K562 (cell line): ENCODE results near the gene SERF2. TPM values are rescaled to one million over a fixed set of nuclear protein-coding genes. Genes with fewer than 3 reads are reported as not detected.

Experiments
- BRF1 ChIP-seq: IDR thresholded peaks from 3 replicates; pipeline ENCODE4 v1.6.1; 2011; ENCODE audit warnings: borderline replicate concordance, mild to moderate bottlenecking; ENCODE audit not compliant: insufficient read length; ENCODE audit errors: extremely low read depth
- CBX5 ChIP-seq: IDR thresholded peaks from 2 replicates; pipeline ENCODE4 v1.6.1; 2014; ENCODE audit warnings: low read depth, borderline replicate concordance
- DIDO1 ChIP-seq: fragments of 450-650 bp; IDR thresholded peaks from 2 replicates; pipeline ENCODE4 v1.6.1; 2016; ENCODE audit warnings: low read depth, missing biosample characterization, missing genetic modification characterization
- EHMT2 ChIP-seq: fragments of 450-650 bp; IDR thresholded peaks from 2 replicates; pipeline ENCODE4 v1.6.1; 2018; ENCODE audit warnings: antibody characterized with exemption
- FOXJ3 ChIP-seq: sonication (generic); formaldehyde crosslinking; IDR thresholded peaks from 2 replicates; pipeline ENCODE4 v1.4.0; 2020; ENCODE audit warnings: mild to moderate bottlenecking, missing genetic modification reagents
- GABPB2 ChIP-seq: fragments of 250-450 bp; sonication (Bioruptor Pico); conservative IDR thresholded peaks from 2 replicates; pipeline ENCODE4 v1.5.1; 2021; ENCODE audit warnings: mild to moderate bottlenecking
- ILF3 ChIP-seq: fragments of 450-650 bp; IDR thresholded peaks from 2 replicates; pipeline ENCODE4 v1.6.1; 2018; ENCODE audit warnings: antibody characterized with exemption, mild to moderate bottlenecking, moderate library complexity, borderline replicate concordance
- KDM1A ChIP-seq, 2 experiments: fragments of 450-650 bp; IDR thresholded peaks; 2 replicates each; pipeline ENCODE4 v1.6.1; 2016; ENCODE audit warnings: mild to moderate bottlenecking in 2 of 2
- MAFF ChIP-seq: IDR thresholded peaks from 2 replicates; pipeline ENCODE4 v1.6.1; 2012; ENCODE audit warnings: low read length, improper control_type of control experiment
- MCM5 ChIP-seq: fragments of 450-650 bp; IDR thresholded peaks from 2 replicates; pipeline ENCODE4 v1.6.1; 2016; ENCODE audit warnings: low read depth
- MYC ChIP-seq, 2 experiments: fragments of 250-450 bp in 1 of 2; sonication (Bioruptor Pico) in 1 of 2; IDR thresholded peaks; 2 replicates each; pipeline versions ENCODE4 v1.5.1 to v1.6.1; 2012 to 2021; ENCODE audit warnings: low read depth in 2 of 2, borderline replicate concordance in 1 of 2, improper control_type of control experiment in 1 of 2, low read length in 1 of 2, mild to moderate bottlenecking in 1 of 2, moderate library complexity in 1 of 2
- NONO ChIP-seq, 2 experiments: fragments of 200-400 bp in 1 of 2; fragments of 450-650 bp in 1 of 2; formaldehyde crosslinking in 1 of 2; IDR thresholded peaks; 2 replicates each; pipeline ENCODE4 v1.6.1; 2017; ENCODE audit warnings: low read depth in 2 of 2, mild to moderate bottlenecking in 2 of 2, moderate library complexity in 2 of 2, low read length in 1 of 2
- POLR2A ChIP-seq: fragments of 450-650 bp; conservative IDR thresholded peaks from 2 replicates; pipeline ENCODE4 v1.6.1; 2016
- SRSF9 ChIP-seq: fragments of 200-400 bp; formaldehyde crosslinking; IDR thresholded peaks from 2 replicates; pipeline ENCODE4 v1.6.1; 2017; ENCODE audit warnings: low read depth, low read length, borderline replicate concordance
- U2AF2 ChIP-seq: fragments of 200-400 bp; formaldehyde crosslinking; optimal IDR thresholded peaks from 2 replicates; pipeline ENCODE3; 2017; ENCODE audit warnings: low read depth, mild to moderate bottlenecking, low read length
- ZNF696 ChIP-seq: fragments of 250-450 bp; sonication (Bioruptor Pico); conservative IDR thresholded peaks from 2 replicates; pipeline ENCODE4 v1.4.0; 2020; ENCODE audit warnings: mild to moderate bottlenecking, moderate library complexity
- ZNF75A ChIP-seq: fragments of 450-650 bp; formaldehyde crosslinking; IDR thresholded peaks from 2 replicates; pipeline ENCODE4 v1.4.0; 2020; ENCODE audit warnings: mild to moderate bottlenecking
- polyA plus RNA-seq, 8 experiments: library from polyadenylated mRNA; depleted of rRNA in 4 of 8; stranded (reverse) in 5 of 8; unstranded in 3 of 8; fragments of >200 nt; fragmentation: Nextera tagmentation in 2 of 8; fragmentation: Illumina TruSeq in 1 of 8; extraction: Ambion mirVana in 2 of 8; extraction: Trizol in 1 of 8; gene quantifications; 2 replicates each; pipeline versions ENCODE4 v1.2.1 to v1.2.3, GENCODE V29; 2011 to 2014; ENCODE audit warnings: inconsistent platforms in 1 of 8, missing spikeins in 1 of 8
- total RNA-seq, 7 experiments: library from RNA; depleted of rRNA in 6 of 7; stranded (reverse); fragments of >200 nt in 6 of 7; fragmentation: Illumina TruSeq in 2 of 7; extraction: Trizol in 2 of 7; gene quantifications; 2 replicates each; pipeline versions ENCODE4 v1.2.1 to v1.2.3, GENCODE V29; 2011 to 2021; ENCODE audit warnings: low replicate concordance in 1 of 7
- TF ChIP-seq, protein P1 (sequence below): fragments of 450-650 bp; formaldehyde crosslinking; conservative IDR thresholded peaks from 2 replicates; pipeline ENCODE4 v1.4.0; 2022; ENCODE audit warnings: mild to moderate bottlenecking, missing genetic modification characterization
- TF ChIP-seq, protein P2 (sequence below): fragments of 450-650 bp; IDR thresholded peaks from 2 replicates; pipeline ENCODE4 v1.6.1; 2016; ENCODE audit warnings: antibody characterized with exemption
- TF ChIP-seq, protein P3 (sequence below): fragments of 450-650 bp; formaldehyde crosslinking; IDR thresholded peaks from 2 replicates; pipeline ENCODE4 v1.4.0; 2020; ENCODE audit warnings: mild to moderate bottlenecking, moderate library complexity
- TF ChIP-seq, protein P4 (sequence below): sonication (generic); formaldehyde crosslinking; IDR thresholded peaks from 2 replicates; pipeline ENCODE4 v1.8.0; 2022; ENCODE audit warnings: mild to moderate bottlenecking, missing genetic modification reagents
- TF ChIP-seq, protein P5 (sequence below): sonication (generic); formaldehyde crosslinking; IDR thresholded peaks from 2 replicates; pipeline ENCODE4 v1.8.0; 2022; ENCODE audit warnings: missing genetic modification reagents, mild to moderate bottlenecking, moderate library complexity, borderline replicate concordance

The SERF2 gene
- total and polyA plus RNA-seq, 9 of the 15 experiments (the other 6 are each of a cell fraction or from before 2014, with no cell fraction given), result 497 to 3,360 (median 867) TPM

DNA sequence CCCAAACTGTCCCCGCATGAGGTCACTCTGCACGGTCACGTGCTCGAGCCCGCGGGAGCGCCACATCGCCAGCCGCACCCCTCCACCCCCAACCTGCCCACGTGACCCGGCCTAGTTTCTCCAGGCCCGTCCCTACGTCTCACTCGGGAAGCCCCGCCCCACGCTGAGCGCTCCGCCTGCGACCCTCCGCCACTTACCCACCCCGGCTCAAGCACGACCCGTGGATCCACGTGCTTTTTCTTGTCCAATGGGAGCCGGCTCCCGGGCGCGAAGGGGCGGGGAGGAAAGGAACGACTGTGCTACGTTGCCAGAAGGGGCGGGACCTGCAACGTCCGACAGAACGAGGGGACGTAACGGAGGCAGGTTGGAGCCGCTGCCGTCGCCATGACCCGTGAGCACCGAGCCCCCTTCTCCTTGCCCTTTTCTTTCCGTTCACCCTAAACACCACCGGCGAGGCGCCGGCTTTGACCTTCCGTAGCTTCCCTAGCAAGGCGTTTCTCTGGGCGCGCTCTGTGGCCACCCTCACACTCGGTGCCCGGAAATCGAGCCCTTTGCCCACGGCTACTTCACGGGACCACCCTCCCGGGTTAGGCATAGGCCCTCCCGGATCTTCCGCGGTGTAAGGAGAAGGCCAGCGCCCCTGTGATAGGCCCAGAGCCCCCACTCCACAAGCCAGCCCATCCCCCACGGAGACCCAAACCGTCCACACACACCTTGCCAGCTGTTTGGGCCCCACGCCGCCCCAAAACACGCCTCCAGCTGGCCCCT lies at the start of gene SERF2 (continued):
- TF ChIP-seq, protein P1, sequence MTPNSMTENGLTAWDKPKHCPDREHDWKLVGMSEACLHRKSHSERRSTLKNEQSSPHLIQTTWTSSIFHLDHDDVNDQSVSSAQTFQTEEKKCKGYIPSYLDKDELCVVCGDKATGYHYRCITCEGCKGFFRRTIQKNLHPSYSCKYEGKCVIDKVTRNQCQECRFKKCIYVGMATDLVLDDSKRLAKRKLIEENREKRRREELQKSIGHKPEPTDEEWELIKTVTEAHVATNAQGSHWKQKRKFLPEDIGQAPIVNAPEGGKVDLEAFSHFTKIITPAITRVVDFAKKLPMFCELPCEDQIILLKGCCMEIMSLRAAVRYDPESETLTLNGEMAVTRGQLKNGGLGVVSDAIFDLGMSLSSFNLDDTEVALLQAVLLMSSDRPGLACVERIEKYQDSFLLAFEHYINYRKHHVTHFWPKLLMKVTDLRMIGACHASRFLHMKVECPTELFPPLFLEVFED (CRISPR knock-in tag), result no peak
- TF ChIP-seq FOXJ3 (CRISPR knock-in tag) (no peak), BRF1 (no peak), GABPB2 (CRISPR knock-in tag) (no peak), KDM1A (IDR thresholded peaks at IDR 0.05) (no peak), SRSF9 (no peak), MAFF (no peak), CBX5 (no peak), DIDO1 (no peak), NONO (IDR thresholded peaks at IDR 0.05; ENCODE audit: low read depth in 2 of 2, low read length in 1 of 2) (no peak), ZNF75A (CRISPR knock-in tag) (no peak), MYC (IDR thresholded peaks at IDR 0.05; ENCODE audit: low read depth, low read length) (peak; percentile 93), MYC (CRISPR knock-in tag; IDR thresholded peaks at IDR 0.05; ENCODE audit: borderline replicate concordance, low read depth) (0 out of 2 replicates have a peak, but pooled peaks have one; percentile 65), ZNF696 (CRISPR knock-in tag) (no peak), EHMT2 (no peak), U2AF2 (no peak), POLR2A (peak; percentile 98), MCM5 (no peak), ILF3 (no peak)
- TF ChIP-seq, protein P2, sequence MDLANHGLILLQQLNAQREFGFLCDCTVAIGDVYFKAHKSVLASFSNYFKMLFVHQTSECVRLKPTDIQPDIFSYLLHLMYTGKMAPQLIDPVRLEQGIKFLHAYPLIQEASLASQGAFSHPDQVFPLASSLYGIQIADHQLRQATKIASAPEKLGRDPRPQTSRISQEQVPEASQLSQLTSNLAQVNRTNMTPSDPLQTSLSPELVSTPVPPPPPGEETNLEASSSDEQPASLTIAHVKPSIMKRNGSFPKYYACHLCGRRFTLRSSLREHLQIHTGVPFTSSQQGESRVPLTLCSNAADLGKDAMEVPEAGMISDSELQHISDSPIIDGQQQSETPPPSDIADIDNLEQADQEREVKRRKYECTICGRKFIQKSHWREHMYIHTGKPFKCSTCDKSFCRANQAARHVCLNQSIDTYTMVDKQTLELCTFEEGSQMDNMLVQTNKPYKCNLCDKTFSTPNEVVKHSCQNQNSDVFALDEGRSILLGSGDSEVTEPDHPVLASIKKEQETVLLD, result peak; percentile 81
- TF ChIP-seq, protein P3, sequence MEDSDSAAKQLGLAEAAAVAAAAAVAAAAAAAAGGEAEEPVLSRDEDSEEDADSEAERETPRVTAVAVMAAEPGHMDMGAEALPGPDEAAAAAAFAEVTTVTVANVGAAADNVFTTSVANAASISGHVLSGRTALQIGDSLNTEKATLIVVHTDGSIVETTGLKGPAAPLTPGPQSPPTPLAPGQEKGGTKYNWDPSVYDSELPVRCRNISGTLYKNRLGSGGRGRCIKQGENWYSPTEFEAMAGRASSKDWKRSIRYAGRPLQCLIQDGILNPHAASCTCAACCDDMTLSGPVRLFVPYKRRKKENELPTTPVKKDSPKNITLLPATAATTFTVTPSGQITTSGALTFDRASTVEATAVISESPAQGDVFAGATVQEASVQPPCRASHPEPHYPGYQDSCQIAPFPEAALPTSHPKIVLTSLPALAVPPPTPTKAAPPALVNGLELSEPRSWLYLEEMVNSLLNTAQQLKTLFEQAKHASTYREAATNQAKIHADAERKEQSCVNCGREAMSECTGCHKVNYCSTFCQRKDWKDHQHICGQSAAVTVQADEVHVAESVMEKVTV, result no peak
- TF ChIP-seq, protein P4, sequence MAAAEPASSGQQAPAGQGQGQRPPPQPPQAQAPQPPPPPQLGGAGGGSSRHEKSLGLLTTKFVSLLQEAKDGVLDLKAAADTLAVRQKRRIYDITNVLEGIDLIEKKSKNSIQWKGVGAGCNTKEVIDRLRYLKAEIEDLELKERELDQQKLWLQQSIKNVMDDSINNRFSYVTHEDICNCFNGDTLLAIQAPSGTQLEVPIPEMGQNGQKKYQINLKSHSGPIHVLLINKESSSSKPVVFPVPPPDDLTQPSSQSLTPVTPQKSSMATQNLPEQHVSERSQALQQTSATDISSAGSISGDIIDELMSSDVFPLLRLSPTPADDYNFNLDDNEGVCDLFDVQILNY (CRISPR knock-in tag), result no peak; the same call in 1 of the 2 replicates
- TF ChIP-seq, protein P5, sequence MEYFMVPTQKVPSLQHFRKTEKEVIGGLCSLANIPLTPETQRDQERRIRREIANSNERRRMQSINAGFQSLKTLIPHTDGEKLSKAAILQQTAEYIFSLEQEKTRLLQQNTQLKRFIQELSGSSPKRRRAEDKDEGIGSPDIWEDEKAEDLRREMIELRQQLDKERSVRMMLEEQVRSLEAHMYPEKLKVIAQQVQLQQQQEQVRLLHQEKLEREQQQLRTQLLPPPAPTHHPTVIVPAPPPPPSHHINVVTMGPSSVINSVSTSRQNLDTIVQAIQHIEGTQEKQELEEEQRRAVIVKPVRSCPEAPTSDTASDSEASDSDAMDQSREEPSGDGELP (CRISPR knock-in tag), result peak; percentile 89
